HepG2 (cell line): ENCODE data around the gene SOX13. TPM values are rescaled to one million over a fixed set of nuclear protein-coding genes. Genes with fewer than 3 reads are reported as not detected.
A peak's percentile ranks its signal among the peaks of the same experiment; 100 is the strongest.

Experiments
- BCL6 ChIP-seq: IDR thresholded peaks from 2 replicates; pipeline ENCODE4 v1.6.1; 2016; ENCODE audit warnings: missing genetic modification reagents, missing compliant biosample characterization
- CENPBD1 ChIP-seq: sonication (generic); formaldehyde crosslinking; IDR thresholded peaks from 2 replicates; pipeline ENCODE4 v1.8.0; 2022; ENCODE audit warnings: missing genetic modification reagents, low read depth, mild to moderate bottlenecking, borderline replicate concordance
- EZH2 ChIP-seq: conservative IDR thresholded peaks from 2 replicates; pipeline ENCODE4 v1.6.1; 2012; ENCODE audit warnings: mild to moderate bottlenecking, low read depth, low read length, moderate library complexity
- MAX ChIP-seq: IDR thresholded peaks from 2 replicates; pipeline ENCODE4 v1.6.1; 2012; ENCODE audit warnings: inconsistent platforms
- MNT ChIP-seq: fragments of 450-650 bp; IDR thresholded peaks from 2 replicates; pipeline ENCODE4 v1.6.1; 2016
- MZF1 ChIP-seq: sonication (generic); formaldehyde crosslinking; IDR thresholded peaks from 2 replicates; pipeline ENCODE4 v1.8.1; 2023; ENCODE audit warnings: mild to moderate bottlenecking, missing genetic modification reagents, borderline replicate concordance
- PAF1 ChIP-seq: IDR thresholded peaks from 2 replicates; pipeline ENCODE4 v1.6.1; 2016; ENCODE audit warnings: missing genetic modification reagents, missing compliant biosample characterization
- POLR2AphosphoS5 ChIP-seq: IDR thresholded peaks from 2 replicates; pipeline ENCODE4 v1.6.1; 2012; ENCODE audit warnings: low read depth, low read length
- RAD21 ChIP-seq: fragments of 450-650 bp; formaldehyde crosslinking; IDR thresholded peaks from 2 replicates; pipeline ENCODE4 v1.5.0; 2020; ENCODE audit warnings: mild to moderate bottlenecking
- RELA ChIP-seq: sonication (generic); formaldehyde crosslinking; IDR thresholded peaks from 2 replicates; pipeline ENCODE4 v1.4.0; 2020; ENCODE audit warnings: missing genetic modification reagents
- RXRA ChIP-seq: sonication (generic); formaldehyde crosslinking; IDR thresholded peaks from 2 replicates; pipeline ENCODE4 v1.5.1; 2020; ENCODE audit warnings: missing genetic modification reagents
- SAFB2 ChIP-seq: sonication (generic); formaldehyde crosslinking; IDR thresholded peaks from 2 replicates; pipeline ENCODE4 v1.5.1; 2020; ENCODE audit warnings: missing genetic modification reagents, low read depth, mild to moderate bottlenecking, borderline replicate concordance
- SIN3A ChIP-seq: IDR thresholded peaks from 2 replicates; pipeline ENCODE4 v1.6.1; 2011; ENCODE audit warnings: low read depth, mild to moderate bottlenecking, control low read depth, low read length, borderline replicate concordance
- TFE3 ChIP-seq: IDR thresholded peaks from 2 replicates; pipeline ENCODE4 v1.6.1; 2016
- ZBTB21 ChIP-seq: sonication (generic); formaldehyde crosslinking; IDR thresholded peaks from 2 replicates; pipeline ENCODE4 v1.4.0; 2020; ENCODE audit warnings: missing genetic modification reagents
- ZBTB3 ChIP-seq: sonication (generic); formaldehyde crosslinking; IDR thresholded peaks from 2 replicates; pipeline ENCODE4 v1.4.0; 2020; ENCODE audit warnings: low read depth, mild to moderate bottlenecking, moderate library complexity, missing genetic modification reagents, borderline replicate concordance
- ZFYVE20 ChIP-seq: sonication (generic); formaldehyde crosslinking; IDR thresholded peaks from 2 replicates; pipeline ENCODE4 v1.8.0; 2023; ENCODE audit warnings: low read depth, mild to moderate bottlenecking, moderate library complexity, missing genetic modification reagents, borderline replicate concordance
- ZNF251 ChIP-seq: sonication (generic); formaldehyde crosslinking; IDR thresholded peaks from 2 replicates; pipeline ENCODE4 v1.9.0; 2021; ENCODE audit warnings: mild to moderate bottlenecking, missing genetic modification reagents
- ZNF263 ChIP-seq: sonication (generic); formaldehyde crosslinking; IDR thresholded peaks from 2 replicates; pipeline ENCODE4 v1.4.0; 2020; ENCODE audit warnings: missing genetic modification reagents
- ZNF317 ChIP-seq: sonication (generic); formaldehyde crosslinking; IDR thresholded peaks from 2 replicates; pipeline ENCODE4 v1.5.0; 2020; ENCODE audit warnings: mild to moderate bottlenecking, missing genetic modification reagents
- ZNF451 ChIP-seq: sonication (generic); formaldehyde crosslinking; IDR thresholded peaks from 2 replicates; pipeline ENCODE4 v1.5.0; 2020; ENCODE audit warnings: mild to moderate bottlenecking, missing genetic modification reagents
- ZNF512B ChIP-seq: sonication (generic); formaldehyde crosslinking; IDR thresholded peaks from 2 replicates; pipeline ENCODE4 v1.5.1; 2020; ENCODE audit warnings: missing genetic modification reagents, mild to moderate bottlenecking, borderline replicate concordance
- ZNF552 ChIP-seq: sonication (generic); formaldehyde crosslinking; IDR thresholded peaks from 2 replicates; pipeline ENCODE4 v1.9.0; 2022; ENCODE audit warnings: missing genetic modification reagents, mild to moderate bottlenecking, borderline replicate concordance
- ZNF615 ChIP-seq: sonication (generic); formaldehyde crosslinking; IDR thresholded peaks from 2 replicates; pipeline ENCODE4 v1.5.0; 2020; ENCODE audit warnings: mild to moderate bottlenecking, missing genetic modification reagents, borderline replicate concordance
- ZZZ3 ChIP-seq: sonication (generic); formaldehyde crosslinking; IDR thresholded peaks from 2 replicates; pipeline ENCODE4 v1.4.0; 2020; ENCODE audit warnings: missing genetic modification reagents, mild to moderate bottlenecking, borderline replicate concordance
- polyA plus RNA-seq, 8 experiments: library from polyadenylated mRNA; depleted of rRNA in 3 of 8; stranded (reverse) in 7 of 8; unstranded in 1 of 8; fragments of >200 nt; fragmentation: Illumina TruSeq in 4 of 8; extraction: Trizol in 4 of 8; gene quantifications; 2 replicates each; pipeline versions ENCODE4 v1.2.1 to v1.2.3, GENCODE V29; 2011 to 2016; ENCODE audit warnings: low read depth in 4 of 8, missing spikeins in 1 of 8, mixed read lengths in 1 of 8; ENCODE audit not compliant: insufficient read depth in 1 of 8
- total RNA-seq, 5 experiments: library from RNA; depleted of rRNA; stranded (reverse); fragments of >200 nt; fragmentation: Illumina TruSeq; extraction: Trizol; gene quantifications; 2 replicates each; pipeline ENCODE4 v1.2.3, GENCODE V29; 2016; ENCODE audit warnings: low read depth in 1 of 5

The SOX13 gene
- total and polyA plus RNA-seq, 2 of the 13 experiments (the other 11 are each of a cell fraction or from before 2014, with no cell fraction given) = 13.3 to 15.8 TPM

GRCh38 chr1:204092632-204093420 lies 19.9 kb downstream of the SOX13 start (continued):
- TF ChIP-seq ZNF512B (CRISPR knock-in tag) = no peak
- TF ChIP-seq CENPBD1 (CRISPR knock-in tag) = no peak
- TF ChIP-seq RAD21 (CRISPR knock-in tag) = no peak
- TF ChIP-seq POLR2AphosphoS5 = 0 out of 2 replicates have a peak, but pooled peaks have one; percentile 36
- TF ChIP-seq SAFB2 (CRISPR knock-in tag) = no peak
- TF ChIP-seq SIN3A = no peak
- no peak for TF ChIP-seq ZZZ3 (CRISPR knock-in tag)
- no peak for TF ChIP-seq EZH2
- TF ChIP-seq ZNF615 (CRISPR knock-in tag) = no peak
- no peak for TF ChIP-seq RELA (CRISPR knock-in tag)
- TF ChIP-seq MZF1 = no peak
- TF ChIP-seq TFE3 (CRISPR knock-in tag) = no peak
- TF ChIP-seq BCL6 = no peak
- no peak for TF ChIP-seq ZNF263 (CRISPR knock-in tag)
- no peak for TF ChIP-seq ZNF451 (CRISPR knock-in tag)
- no peak for TF ChIP-seq PAF1 (CRISPR knock-in tag)
- TF ChIP-seq RXRA (CRISPR knock-in tag) = no peak
- TF ChIP-seq ZNF317 (CRISPR knock-in tag) = no peak
- TF ChIP-seq MAX = 0 out of 2 replicates have a peak, but pooled peaks have one; percentile 6
- TF ChIP-seq ZBTB3 (CRISPR knock-in tag) = no peak
- TF ChIP-seq ZNF251 = peak; percentile 32; the same call in 1 of the 2 replicates
- no peak for TF ChIP-seq ZBTB21
- no peak for TF ChIP-seq MNT
- TF ChIP-seq ZFYVE20 (CRISPR knock-in tag) = no peak
- no peak for TF ChIP-seq ZNF552 (CRISPR knock-in tag)
